ENCODE measurements around the gene ING5. TPM values are rescaled to one million over a fixed set of nuclear protein-coding genes. Genes with fewer than 3 reads are reported as not detected.

ING5 gene
- total RNA-seq, 1 experiment from 2014 or later, result 45.2 TPM

DNA sequence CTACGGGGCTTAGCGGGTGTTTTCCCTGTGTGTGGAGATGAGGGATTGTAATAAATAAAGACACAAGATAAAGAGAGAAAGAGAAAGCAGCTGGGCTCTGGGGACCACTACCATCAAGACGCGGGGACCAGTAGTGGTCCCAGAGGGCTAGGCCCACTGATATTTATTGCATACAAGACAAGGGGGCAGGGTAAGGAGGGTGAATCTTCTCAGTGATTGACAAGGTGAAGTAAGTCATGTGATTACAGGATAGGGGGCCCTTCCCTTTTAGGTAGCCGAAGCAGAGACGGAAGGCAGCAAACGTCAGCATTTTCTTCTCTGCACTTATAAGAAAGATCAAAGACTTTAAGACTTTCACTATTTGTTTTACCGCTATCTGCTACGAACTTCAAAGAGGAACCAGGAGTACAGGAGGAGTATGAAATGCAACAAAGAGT is 70.2 kb downstream of the ING5 start:
- no peak for DNase-seq
- no peak overlapping the region for H3K4me3 ChIP-seq
- no peaks in the 10 kb centered on the region for H3K27me3 ChIP-seq
- H3K9me3 ChIP-seq, result no peaks in the 10 kb centered on the region
- H3K36me3 ChIP-seq, result no peaks in the 10 kb centered on the region

- no peak for DNase-seq
These were observed 71.9 kb downstream of the ING5 start for GRCh38 chr2:241773511-241774418.

DNA sequence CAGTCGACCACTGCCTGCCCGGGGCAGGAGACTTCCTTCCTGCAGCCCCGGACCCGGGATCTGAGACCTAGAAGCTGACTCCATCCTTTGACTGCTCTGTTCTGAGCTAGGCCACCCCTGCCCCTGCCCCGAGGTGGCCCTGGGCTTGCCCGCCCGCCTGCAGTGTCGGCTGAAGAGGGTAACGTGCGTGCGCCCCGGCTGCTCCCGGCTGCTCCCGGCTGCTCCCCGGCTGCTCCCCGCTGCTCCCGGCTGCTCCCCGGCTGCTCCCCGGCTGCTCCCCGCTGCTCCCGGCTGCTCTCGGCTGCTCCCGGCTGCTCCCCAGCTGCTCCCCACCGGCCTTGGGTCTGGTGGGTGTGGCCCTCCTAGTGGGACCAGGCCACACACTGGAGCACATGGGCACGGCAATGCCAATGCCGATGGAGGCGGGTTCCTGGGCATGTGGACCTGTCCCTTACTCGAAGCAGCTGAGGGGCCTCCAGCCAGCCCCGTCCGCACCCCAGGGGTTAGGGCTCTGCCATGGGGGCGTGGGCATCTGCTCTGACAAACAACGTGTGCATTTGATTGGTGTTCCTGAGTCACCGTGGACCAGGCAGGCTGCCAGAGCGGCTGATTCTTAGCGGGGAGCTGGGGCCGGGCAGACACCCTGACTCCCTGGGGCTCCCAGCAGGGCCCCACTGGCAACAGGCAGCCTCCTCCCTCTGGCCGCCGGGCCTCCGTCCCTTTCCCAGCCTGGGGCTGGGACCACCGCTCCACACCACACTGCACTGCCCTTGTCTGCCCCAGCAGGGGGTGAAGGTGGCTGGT is 72.8 kb downstream of the ING5 start:
- Histone ChIP-seq H3K4me3 (no peak overlapping the region), H3K9me3 (no peaks in the 10 kb centered on the region), H3K36me3 (no peaks in the 10 kb centered on the region), H3K27me3 (no peaks in the 10 kb centered on the region)
- DNase-seq, result peak; percentile 96

More at GRCh38 chr2:241773511-241774418, 71.9 kb downstream of the ING5 start:
- Histone ChIP-seq H3K36me3 (no peaks in the 10 kb centered on the region), H3K4me3 (no peak overlapping the region), H3K27me3 (no peaks in the 10 kb centered on the region), H3K9me3 (no peaks in the 10 kb centered on the region)

GRCh38 chr2:241775223-241776177 is 73.7 kb downstream of the ING5 start:
- Histone ChIP-seq H3K27me3 (no peaks in the 10 kb centered on the region), H3K9me3 (no peaks in the 10 kb centered on the region), H3K36me3 (no peaks in the 10 kb centered on the region), H3K4me3 (no peak overlapping the region)
- peak; percentile 33 for DNase-seq

- no peaks in the 10 kb centered on the region for H3K27me3 ChIP-seq
- no peaks in the 10 kb centered on the region for H3K9me3 ChIP-seq
- DNase-seq, result no peak
- no peaks in the 10 kb centered on the region for H3K36me3 ChIP-seq
- no peak within 1 kb of the TSS for H3K4me3 ChIP-seq
These were observed 74.7 kb downstream of the ING5 start, which contains the start of gene GAL3ST2 for GRCh38 chr2:241776336-241777169. Gene GAL3ST2 (plus strand): TSS chr2:241776822. CDS start chr2:241776956, 134 bp downstream.

- DNase-seq, result no peak
- Histone ChIP-seq H3K9me3 (no peaks in the 10 kb centered on the region), H3K4me3 (no peak overlapping the region), H3K27me3 (no peaks in the 10 kb centered on the region), H3K36me3 (no peaks in the 10 kb centered on the region)
These were observed 75.4 kb downstream of the ING5 start for GRCh38 chr2:241777170-241777685.

- H3K36me3 ChIP-seq, result no peaks in the 10 kb centered on the region
- no peak for DNase-seq
These were observed 76.1 kb downstream of the ING5 start for GRCh38 chr2:241777686-241778627.

More at GRCh38 chr2:241777686-241778627, 76.1 kb downstream of the ING5 start:
- Histone ChIP-seq H3K9me3 (peaks cover 2% of the 10 kb centered on the region; the same call in 1 of the 2 replicates), H3K27me3 (no peaks in the 10 kb centered on the region), H3K4me3 (no peak overlapping the region)

Other genes with a start within 250 kb of the ING5 start
- 176 and 432 TPM in 2 replicates for gene STK25, start 193.5 kb upstream of the ING5 start, total RNA-seq (2014; rRNA removed; shearing (Covaris generic); ENCODE audit: low replicate concordance)
- 1.6 and 6.8 TPM in 2 replicates for gene BOK, start 143.3 kb upstream of the ING5 start, total RNA-seq (2014; rRNA removed; shearing (Covaris generic); ENCODE audit: low replicate concordance)
- 72.2 and 110 TPM in 2 replicates for gene THAP4, start 64.9 kb upstream of the ING5 start, total RNA-seq (2014; rRNA removed; shearing (Covaris generic); ENCODE audit: low replicate concordance)
- 47.9 and 83.9 TPM in 2 replicates for gene ATG4B, start 64.3 kb upstream of the ING5 start, total RNA-seq (2014; rRNA removed; shearing (Covaris generic); ENCODE audit: low replicate concordance)
- 48.4 and 87.7 TPM in 2 replicates for gene DTYMK, start 15.2 kb upstream of the ING5 start, total RNA-seq (2014; rRNA removed; shearing (Covaris generic); ENCODE audit: low replicate concordance)
- 18.7 and 28.1 TPM in 2 replicates for gene D2HGDH, start 32.6 kb downstream of the ING5 start, total RNA-seq (2014; rRNA removed; shearing (Covaris generic); ENCODE audit: low replicate concordance)
- gene GAL3ST2, start 74.8 kb downstream of the ING5 start, total RNA-seq (2014; rRNA removed; shearing (Covaris generic); ENCODE audit: low replicate concordance), result 1.7 TPM in 1 of 2 replicates, not detected in the other
- not detected in 2 replicates for gene NEU4, start 107.2 kb downstream of the ING5 start, total RNA-seq (2014; rRNA removed; shearing (Covaris generic); ENCODE audit: low replicate concordance)
- gene PDCD1, start 156.9 kb downstream of the ING5 start, total RNA-seq (2014; rRNA removed; shearing (Covaris generic); ENCODE audit: low replicate concordance), result not detected in 2 replicates
- not detected in 2 replicates for gene RTP5, start 167.7 kb downstream of the ING5 start, total RNA-seq (2014; rRNA removed; shearing (Covaris generic); ENCODE audit: low replicate concordance)

All from MG63 (cell line).